Mucosa of stomach (tissue), 1 donor: ENCODE data around the gene SH3BP4.

Experiments
- H3K27me3 ChIP-seq: one replicate; pipeline ENCODE4 v1.7.0; 2013; ENCODE audit warnings: mild to moderate bottlenecking, low read length; ENCODE audit not compliant: control insufficient read depth, insufficient read depth
- H3K36me3 ChIP-seq: one replicate; pipeline ENCODE4 v1.7.0; 2013; ENCODE audit warnings: low read length; ENCODE audit not compliant: control insufficient read depth, insufficient read depth
- H3K4me1 ChIP-seq: one replicate; pipeline ENCODE4 v1.7.0; 2013; ENCODE audit warnings: mild to moderate bottlenecking, low read length; ENCODE audit not compliant: control insufficient read depth, insufficient read depth
- H3K4me3 ChIP-seq: one replicate; pipeline ENCODE4 v1.7.0; 2013; ENCODE audit warnings: low read length
- H3K9ac ChIP-seq: one replicate; pipeline ENCODE4 v1.7.0; 2013; ENCODE audit warnings: mild to moderate bottlenecking, low read length, moderate library complexity
- H3K9me3 ChIP-seq: one replicate; pipeline ENCODE4 v1.7.0; 2013; ENCODE audit warnings: mild to moderate bottlenecking, low read length, moderate library complexity; ENCODE audit not compliant: control insufficient read depth
- donor health status: Pancreatic carcinoma.

SH3BP4 gene

GRCh38 chr2:234982096-234982834, 30.4 kb downstream of the SH3BP4 start:
- Histone ChIP-seq H3K4me1 (peaks cover 82% of the 10 kb centered on the region), H3K9me3 (no peaks in the 10 kb centered on the region), H3K4me3 (no peak overlapping the region), H3K9ac (peak overlapping the region; percentile 30), H3K27me3 (no peaks in the 10 kb centered on the region), H3K36me3 (no peaks in the 10 kb centered on the region)

GRCh38 chr2:234983011-234983726, 31.4 kb downstream of the SH3BP4 start:
- Histone ChIP-seq H3K9me3 (no peaks in the 10 kb centered on the region), H3K4me1 (peaks cover 75% of the 10 kb centered on the region), H3K9ac (peak overlapping the region; percentile 30), H3K36me3 (no peaks in the 10 kb centered on the region), H3K4me3 (no peak overlapping the region), H3K27me3 (no peaks in the 10 kb centered on the region)

DNA sequence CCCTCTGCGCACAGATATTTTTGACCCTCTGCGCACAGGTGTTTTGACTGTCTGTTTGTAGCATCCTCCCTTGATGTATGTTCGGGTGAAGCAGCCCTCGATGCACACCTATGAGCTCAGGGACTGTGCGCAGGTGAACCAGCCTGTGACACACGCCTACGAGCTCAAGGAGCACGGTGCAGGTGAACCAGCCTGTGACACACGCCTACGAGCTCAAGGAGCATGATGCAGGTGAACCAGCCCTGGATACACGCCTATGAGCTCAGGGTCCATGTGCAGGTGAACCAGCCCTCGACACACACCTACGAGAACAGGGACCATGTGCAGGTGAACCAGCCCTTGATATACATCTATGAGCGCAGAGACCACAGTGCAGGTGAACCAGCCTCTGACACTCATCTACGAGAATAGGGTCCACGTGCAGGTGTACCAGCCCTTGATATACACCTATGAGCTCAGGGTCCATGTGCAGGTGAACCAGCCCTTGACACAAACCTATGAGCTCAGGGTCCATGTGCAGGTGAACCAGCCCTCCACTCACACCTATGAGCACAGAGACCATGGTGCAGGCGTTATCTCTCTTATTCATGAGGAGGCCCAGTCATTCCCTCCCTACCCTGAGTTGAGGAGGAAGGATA, 33.9 kb downstream of the SH3BP4 start:
- Histone ChIP-seq H3K36me3 (no peaks in the 10 kb centered on the region), H3K4me1 (peaks cover 65% of the 10 kb centered on the region)

DNA sequence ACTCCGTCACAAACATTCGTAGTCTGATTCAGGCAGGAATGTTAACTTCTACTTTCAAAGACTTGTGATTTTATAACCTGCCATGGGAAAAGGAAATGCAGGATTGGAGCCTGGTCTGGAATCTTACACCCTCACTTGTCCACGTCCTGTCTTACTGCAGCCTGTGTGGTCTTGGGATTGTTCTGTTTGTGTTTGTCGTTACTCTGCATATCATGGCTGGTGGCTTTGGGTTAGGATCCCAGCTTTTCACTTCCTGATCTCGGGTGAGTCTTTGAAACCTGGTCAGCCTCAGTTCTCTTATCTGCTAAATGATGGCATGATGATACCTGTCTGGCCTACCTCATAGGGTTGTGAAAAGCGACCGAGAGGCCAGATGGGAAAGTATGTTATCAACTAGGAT, 34.6 kb downstream of the SH3BP4 start:
- H3K4me3 ChIP-seq, result no peak overlapping the region
- H3K4me1 ChIP-seq, result peaks cover 58% of the 10 kb centered on the region
- H3K9me3 ChIP-seq, result no peaks in the 10 kb centered on the region
- H3K9ac ChIP-seq, result no peak overlapping the region
- H3K36me3 ChIP-seq, result no peaks in the 10 kb centered on the region
- H3K27me3 ChIP-seq, result no peaks in the 10 kb centered on the region

More for the DNA sequence above, 33.9 kb downstream of the SH3BP4 start:
- H3K4me3 ChIP-seq, result no peak overlapping the region
- H3K9ac ChIP-seq, result no peak overlapping the region
- no peaks in the 10 kb centered on the region for H3K9me3 ChIP-seq
- H3K27me3 ChIP-seq, result no peaks in the 10 kb centered on the region

- H3K27me3 ChIP-seq, result no peaks in the 10 kb centered on the region
- H3K4me3 ChIP-seq, result no peak overlapping the region
- H3K9ac ChIP-seq, result no peak overlapping the region
- no peaks in the 10 kb centered on the region for H3K36me3 ChIP-seq
- H3K9me3 ChIP-seq, result no peaks in the 10 kb centered on the region
- H3K4me1 ChIP-seq, result peaks cover 56% of the 10 kb centered on the region
Observed at GRCh38 chr2:234986876-234987720, 35.3 kb downstream of the SH3BP4 start.

DNA sequence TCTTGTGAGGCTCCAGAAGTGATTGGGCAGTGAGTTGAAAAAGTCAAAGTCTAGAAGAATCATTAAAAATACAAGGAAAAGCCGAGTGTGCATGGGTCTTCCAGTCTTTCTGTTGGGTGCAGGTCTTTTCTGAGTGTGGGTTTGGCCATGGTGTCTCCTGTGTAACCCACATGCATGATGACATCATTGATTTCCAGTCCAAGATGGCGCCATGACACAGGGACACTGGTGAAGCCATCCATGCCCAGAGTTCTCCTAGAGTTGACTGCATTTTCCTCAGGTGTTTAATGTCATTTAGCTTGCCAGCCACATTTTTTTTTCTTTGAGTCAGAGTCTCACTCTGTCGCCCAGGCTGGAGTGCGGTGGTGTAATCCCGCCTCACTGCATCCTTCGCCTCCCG, 35.9 kb downstream of the SH3BP4 start:
- Histone ChIP-seq H3K4me1 (peaks cover 55% of the 10 kb centered on the region), H3K9me3 (no peaks in the 10 kb centered on the region), H3K4me3 (no peak overlapping the region), H3K9ac (no peak overlapping the region), H3K36me3 (no peaks in the 10 kb centered on the region), H3K27me3 (no peaks in the 10 kb centered on the region)

GRCh38 chr2:234988491-234988890, 36.7 kb downstream of the SH3BP4 start:
- Histone ChIP-seq H3K9ac (no peak overlapping the region), H3K27me3 (no peaks in the 10 kb centered on the region), H3K4me1 (peaks cover 53% of the 10 kb centered on the region), H3K36me3 (no peaks in the 10 kb centered on the region), H3K4me3 (no peak overlapping the region), H3K9me3 (no peaks in the 10 kb centered on the region)

DNA sequence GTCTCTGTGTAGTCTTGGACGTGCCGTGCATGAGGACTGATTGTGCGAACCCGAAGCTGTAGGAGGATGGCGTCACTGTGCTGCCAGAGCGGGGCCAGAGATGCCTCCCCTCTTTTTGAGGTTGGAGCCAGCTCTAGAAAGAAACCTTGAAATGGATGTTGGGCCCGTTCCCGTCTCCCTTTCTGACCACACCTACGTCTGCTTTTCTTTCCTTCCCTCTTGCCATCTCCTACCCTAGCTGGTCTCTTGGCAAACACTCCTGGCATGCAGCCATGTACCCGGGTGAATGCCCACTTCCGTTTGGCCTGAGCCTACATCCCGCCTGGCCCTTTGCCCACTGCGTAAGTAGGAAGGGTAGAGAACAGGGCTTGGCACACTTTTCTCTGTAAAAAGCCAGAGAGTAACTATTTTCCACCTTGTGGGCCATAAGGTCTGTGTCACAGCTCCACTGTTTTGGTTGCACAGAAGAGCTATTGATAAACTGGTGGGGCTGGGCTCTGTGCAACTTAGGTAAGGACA, 37.4 kb downstream of the SH3BP4 start:
- Histone ChIP-seq H3K9ac (no peak overlapping the region), H3K4me3 (no peak overlapping the region), H3K27me3 (no peaks in the 10 kb centered on the region), H3K4me1 (peaks cover 54% of the 10 kb centered on the region), H3K9me3 (no peaks in the 10 kb centered on the region), H3K36me3 (no peaks in the 10 kb centered on the region)

GRCh38 chr2:234990300-234990699, 38.5 kb downstream of the SH3BP4 start:
- Histone ChIP-seq H3K4me3 (no peak overlapping the region), H3K36me3 (no peaks in the 10 kb centered on the region), H3K27me3 (no peaks in the 10 kb centered on the region), H3K4me1 (peaks cover 64% of the 10 kb centered on the region), H3K9ac (no peak overlapping the region), H3K9me3 (no peaks in the 10 kb centered on the region)

- Histone ChIP-seq H3K9me3 (no peaks in the 10 kb centered on the region), H3K27me3 (no peaks in the 10 kb centered on the region), H3K4me3 (no peak overlapping the region), H3K4me1 (peaks cover 65% of the 10 kb centered on the region), H3K9ac (no peak overlapping the region), H3K36me3 (no peaks in the 10 kb centered on the region)
Observed at GRCh38 chr2:234991290-234991689, 39.5 kb downstream of the SH3BP4 start.

GRCh38 chr2:234991793-234992192, 40.0 kb downstream of the SH3BP4 start:
- H3K9ac ChIP-seq, result no peak overlapping the region

More at GRCh38 chr2:234991793-234992192, 40.0 kb downstream of the SH3BP4 start:
- H3K4me3 ChIP-seq, result no peak overlapping the region
- peaks cover 64% of the 10 kb centered on the region for H3K4me1 ChIP-seq
- no peaks in the 10 kb centered on the region for H3K9me3 ChIP-seq
- no peaks in the 10 kb centered on the region for H3K36me3 ChIP-seq
- H3K27me3 ChIP-seq, result no peaks in the 10 kb centered on the region
